Thymus (tissue), 11 donors: ENCODE measurements around the gene GSDME. TPM values are rescaled to one million over a fixed set of nuclear protein-coding genes. Genes with fewer than 3 reads are reported as not detected.

ENCODE experiments used
- DNase-seq, 9 donors: peaks; one replicate each; pipeline ENCODE4 v3.0.0-alpha.2; 2013; ENCODE audit warnings: low spot score in 9 of 9, low read depth in 6 of 9, missing footprints in 1 of 9
- H3K27ac ChIP-seq, 2 donors: one replicate each; pipeline ENCODE4 v1.5.1; 2013; ENCODE audit warnings: control low read depth in 1 of 2, low read depth in 1 of 2, low read length in 1 of 2, mild to moderate bottlenecking in 1 of 2, moderate library complexity in 1 of 2
- H3K27me3 ChIP-seq, 2 donors: one replicate each; pipeline ENCODE4 v1.5.1; 2013; ENCODE audit warnings: low read length in 1 of 2; ENCODE audit not compliant: control insufficient read depth in 2 of 2, insufficient read depth in 1 of 2
- H3K36me3 ChIP-seq, 2 donors: one replicate each; pipeline ENCODE4 v1.5.1; 2013; ENCODE audit warnings: low read length in 1 of 2, mild to moderate bottlenecking in 1 of 2, moderate library complexity in 1 of 2; ENCODE audit not compliant: control insufficient read depth in 2 of 2, insufficient read depth in 2 of 2
- H3K4me1 ChIP-seq, 2 donors: one replicate each; pipeline ENCODE4 v1.5.1; 2013; ENCODE audit warnings: low read length in 2 of 2; ENCODE audit not compliant: control insufficient read depth in 2 of 2, insufficient read depth in 2 of 2
- H3K4me3 ChIP-seq, 2 donors: one replicate each; pipeline ENCODE4 v1.5.1; 2013; ENCODE audit warnings: low read length in 2 of 2, control low read depth in 1 of 2, mild to moderate bottlenecking in 1 of 2
- H3K9me3 ChIP-seq, 2 donors: one replicate each; pipeline ENCODE4 v1.5.1; 2013; ENCODE audit warnings: low read length in 1 of 2, mild to moderate bottlenecking in 1 of 2; ENCODE audit not compliant: control insufficient read depth in 2 of 2, insufficient read depth in 1 of 2
- WGBS: extraction: QIAGEN DNeasy Blood & Tissue Kit; methylation state at CpG from one replicate; pipeline ENCODE4 v1.1.7; 2013; 5-methylcytosine and 5-hydroxymethylcytosine counted together
- polyA plus RNA-seq: library from polyadenylated mRNA; stranded (reverse); fragments of 200-250 nt; gene quantifications from one replicate; pipeline ENCODE4 v1.2.3, GENCODE V29; 2013
- total RNA-seq: library from RNA; stranded (reverse); fragments of 120-200 nt; gene quantifications from one replicate; pipeline ENCODE4 v1.2.4, GENCODE V29; 2013
- donor health status: healthy.

The GSDME gene
- total and polyA plus RNA-seq, 2 donors = 1.9 to 10.7 TPM

DNA sequence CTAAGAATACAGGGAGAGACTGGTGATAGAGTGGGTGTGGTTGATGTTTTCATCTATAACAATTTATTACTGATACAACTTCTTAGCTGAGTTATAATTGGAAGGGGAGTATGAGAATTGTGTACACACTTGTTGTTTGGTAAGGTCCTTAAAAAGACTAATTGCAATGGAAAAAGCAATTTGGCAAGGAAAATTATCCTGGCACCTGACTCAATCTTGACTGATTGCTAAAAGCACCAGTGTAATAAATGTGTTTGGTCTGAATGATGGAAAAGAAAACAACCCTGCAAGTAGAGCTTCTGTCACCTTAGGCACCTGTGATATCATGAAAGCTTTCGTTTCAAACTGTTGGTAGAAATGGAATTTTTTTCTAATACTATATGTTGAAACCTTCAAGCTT, 6.7 kb upstream of the GSDME start:
- Histone ChIP-seq H3K27ac (no peak overlapping the region), H3K27me3 (peaks cover 0 to 10% of the 10 kb centered on the region in 2 donors), H3K4me3 (no peak overlapping the region), H3K9me3 (no peaks in the 10 kb centered on the region), H3K36me3 (no peaks in the 10 kb centered on the region), H3K4me1 (no peaks in the 10 kb centered on the region)
- no peak for DNase-seq
- WGBS = 89% methylated on average over 1 of the region's 1 CpG

DNA sequence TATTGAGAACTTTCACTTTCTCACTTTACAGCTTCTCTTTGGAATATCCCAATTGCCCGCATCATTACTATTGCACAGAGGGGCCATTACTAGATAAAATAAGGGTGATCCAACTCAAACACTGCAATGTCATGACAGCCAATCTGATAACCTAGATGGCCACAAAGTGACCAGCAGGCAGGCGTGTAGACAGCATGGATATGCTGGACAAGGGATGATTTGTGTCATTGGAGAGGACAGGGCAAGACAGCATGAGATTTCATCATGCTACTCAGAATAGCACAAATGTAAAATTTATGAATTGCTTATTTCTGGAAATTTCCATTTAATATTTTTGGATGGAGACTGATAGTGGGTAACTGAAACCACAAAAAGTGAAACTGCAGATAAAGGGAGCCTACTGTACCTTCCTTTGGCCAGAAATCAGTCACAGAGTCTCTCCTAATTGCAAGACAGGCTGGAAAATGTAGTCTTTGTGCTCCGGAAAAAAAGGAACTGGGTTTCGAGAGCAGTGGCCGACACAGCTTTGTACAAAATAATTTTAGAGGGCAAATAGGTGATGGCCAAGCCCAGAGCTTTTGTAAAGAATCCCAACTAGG, 6.1 kb upstream of the GSDME start:
- no peak overlapping the region for H3K27ac ChIP-seq
- no peaks in the 10 kb centered on the region for H3K36me3 ChIP-seq
- peaks cover 1 to 16% of the 10 kb centered on the region in 2 donors for H3K27me3 ChIP-seq
- 85% methylated on average over 5 of the region's 5 CpGs for WGBS
- no peaks in the 10 kb centered on the region for H3K9me3 ChIP-seq
- no peak for DNase-seq
- H3K4me3 ChIP-seq = no peak overlapping the region
- H3K4me1 ChIP-seq = no peaks in the 10 kb centered on the region

DNA sequence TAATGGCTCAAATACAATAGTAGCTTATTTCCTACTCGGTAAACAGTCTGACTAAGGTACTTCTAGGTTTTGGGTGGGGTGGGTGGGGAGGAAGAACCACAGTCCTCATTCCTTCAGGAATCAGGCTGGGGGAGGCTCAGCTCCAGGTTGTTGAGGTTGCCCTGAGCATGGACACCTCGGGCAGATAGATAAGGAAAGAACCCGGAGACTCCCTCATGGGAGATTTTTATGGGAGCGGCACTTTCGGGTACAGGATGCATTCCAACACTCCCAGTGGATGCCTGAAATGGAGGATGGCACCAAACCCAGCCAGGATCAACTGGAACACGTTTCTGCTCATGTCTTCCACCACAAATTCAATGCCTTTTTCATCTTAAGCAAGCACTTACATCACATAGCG, 5.5 kb upstream of the GSDME start:
- Histone ChIP-seq H3K4me1 (peaks cover 0 to under 1% of the 10 kb centered on the region in 2 donors), H3K9me3 (no peaks in the 10 kb centered on the region), H3K27ac (no peak overlapping the region), H3K27me3 (peaks cover 7 to 22% of the 10 kb centered on the region in 2 donors), H3K4me3 (no peak overlapping the region), H3K36me3 (no peaks in the 10 kb centered on the region)
- 92% methylated on average over 7 of the region's 7 CpGs for WGBS
- no peak for DNase-seq

DNA sequence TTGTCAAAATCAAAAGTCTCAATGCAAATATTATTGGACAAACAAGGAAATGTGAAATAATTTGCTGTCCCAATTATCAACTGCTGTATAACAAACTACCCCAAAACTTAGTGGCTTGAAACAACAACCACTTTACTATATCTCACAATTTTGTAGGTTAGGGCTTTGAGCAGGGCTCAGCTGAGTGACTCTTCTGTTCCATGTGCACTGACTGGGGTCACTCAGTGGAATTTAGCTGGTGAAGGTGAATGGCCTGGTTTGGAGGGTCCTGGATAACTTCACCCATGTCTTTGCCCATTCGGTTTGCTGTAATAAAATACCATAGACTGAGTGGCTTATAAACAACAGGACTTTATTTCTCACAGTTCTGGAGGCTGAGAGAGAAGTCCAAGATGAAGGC, 3.7 kb upstream of the GSDME start:
- DNase-seq = no peak
- WGBS = 93% methylated on average over 1 of the region's 1 CpG
- no peaks in the 10 kb centered on the region for H3K36me3 ChIP-seq
- peaks cover 7 to 14% of the 10 kb centered on the region in 2 donors for H3K4me1 ChIP-seq
- H3K9me3 ChIP-seq = no peaks in the 10 kb centered on the region
- H3K4me3 ChIP-seq = no peak overlapping the region
- peaks cover 18 to 41% of the 10 kb centered on the region in 2 donors for H3K27me3 ChIP-seq
- no peak overlapping the region for H3K27ac ChIP-seq

DNA sequence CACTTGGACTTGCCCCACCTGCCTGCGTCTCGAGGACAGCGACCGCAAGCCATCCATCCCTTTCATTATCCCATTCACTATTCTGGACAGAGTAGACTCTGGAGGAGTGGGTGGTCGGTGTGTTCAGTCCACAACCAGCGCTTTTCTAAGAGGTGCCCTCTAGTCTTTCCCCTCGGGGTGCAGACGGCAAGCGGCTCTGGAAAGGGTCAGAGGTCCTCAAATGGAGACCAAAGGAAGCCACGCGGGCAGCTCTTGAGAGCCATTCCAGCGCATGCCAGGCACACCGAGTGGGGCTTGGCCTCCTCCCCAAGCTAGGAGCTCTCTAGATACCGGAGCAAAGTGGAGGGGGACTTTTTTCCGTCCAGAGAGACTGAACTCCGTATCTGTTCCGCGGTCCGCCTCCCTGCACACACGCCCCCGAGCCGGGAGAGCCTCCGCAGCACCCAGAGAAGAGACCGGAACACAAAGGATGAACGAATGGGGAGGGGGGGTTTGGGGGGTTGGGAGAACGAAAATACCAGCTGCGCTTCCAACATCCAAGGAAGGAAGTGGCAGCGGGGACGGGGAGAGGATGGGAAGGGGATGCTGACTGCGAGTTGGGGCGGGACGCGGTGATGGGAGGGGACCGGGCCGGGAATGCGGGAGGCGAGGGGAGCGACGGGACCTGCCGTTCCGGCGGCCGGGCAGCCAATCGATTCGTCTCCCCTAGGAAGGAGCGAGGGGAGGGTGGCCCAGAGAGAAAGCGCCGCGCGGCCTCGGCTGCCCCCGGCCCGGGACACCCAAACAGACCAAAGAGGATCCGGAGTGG, 515 bp downstream of the GSDME start:
- WGBS = 9% methylated on average over 54 of the region's 54 CpGs
- Histone ChIP-seq H3K4me3 (peak overlapping the region; percentile 47 to 66), H3K36me3 (no peaks in the 10 kb centered on the region), H3K9me3 (no peaks in the 10 kb centered on the region), H3K4me1 (peaks cover 7 to 14% of the 10 kb centered on the region in 2 donors), H3K27me3 (peaks cover 18 to 48% of the 10 kb centered on the region in 2 donors), H3K27ac (peak overlapping the region in 1 of 2 donors; percentile 61)
- peak in 2 of 9 donors; percentile 26 to 35 for DNase-seq

DNA sequence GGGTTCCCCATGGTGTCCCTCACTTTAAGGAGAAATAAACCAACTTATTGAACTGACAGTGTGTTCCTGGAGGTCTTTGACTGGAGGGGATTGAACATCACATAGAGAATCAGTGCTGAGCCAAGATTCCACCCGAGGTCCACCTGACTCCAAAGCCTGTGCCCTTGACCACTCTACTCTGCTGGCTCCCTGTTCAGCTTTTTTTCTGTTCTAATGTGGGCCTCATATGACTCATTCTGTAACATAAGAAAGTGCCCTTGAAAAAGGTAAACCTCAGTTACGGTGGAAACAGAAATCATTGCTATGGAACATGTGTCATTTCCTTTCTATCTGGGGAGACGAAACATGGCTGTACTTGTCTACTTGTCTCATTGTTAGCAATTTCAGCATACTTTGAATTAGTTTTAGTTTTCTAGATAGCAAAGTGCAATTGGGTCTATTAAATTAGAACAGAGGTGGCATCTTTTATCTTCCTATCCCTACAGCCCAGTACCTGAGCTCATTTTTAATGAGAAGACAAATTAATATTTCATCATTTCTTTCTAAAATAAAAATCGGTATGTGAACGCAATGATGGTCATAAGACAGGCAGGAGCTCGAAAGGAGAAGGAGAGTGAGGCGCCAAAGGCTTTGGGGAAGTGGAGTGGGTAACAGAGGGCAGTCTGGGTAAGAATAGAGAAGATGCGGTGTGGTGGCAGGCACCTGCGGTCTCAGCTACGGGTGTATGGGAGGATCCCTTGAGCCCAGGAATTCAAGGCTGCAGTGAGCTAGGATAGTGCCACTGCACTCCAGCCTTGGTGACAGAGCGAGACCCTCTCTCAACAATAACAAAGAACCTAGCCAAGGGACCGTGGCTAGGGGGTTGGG, 1.5 kb downstream of the GSDME start:
- H3K36me3 ChIP-seq = no peaks in the 10 kb centered on the region
- no peak overlapping the region for H3K27ac ChIP-seq
- H3K4me1 ChIP-seq = peaks cover 7 to 14% of the 10 kb centered on the region in 2 donors
- no peaks in the 10 kb centered on the region for H3K9me3 ChIP-seq
- no peak overlapping the region for H3K4me3 ChIP-seq
- 84% methylated on average over 12 of the region's 12 CpGs for WGBS
- peaks cover 18 to 48% of the 10 kb centered on the region in 2 donors for H3K27me3 ChIP-seq
- DNase-seq = peak in 1 of 9 donors; percentile 36

DNA sequence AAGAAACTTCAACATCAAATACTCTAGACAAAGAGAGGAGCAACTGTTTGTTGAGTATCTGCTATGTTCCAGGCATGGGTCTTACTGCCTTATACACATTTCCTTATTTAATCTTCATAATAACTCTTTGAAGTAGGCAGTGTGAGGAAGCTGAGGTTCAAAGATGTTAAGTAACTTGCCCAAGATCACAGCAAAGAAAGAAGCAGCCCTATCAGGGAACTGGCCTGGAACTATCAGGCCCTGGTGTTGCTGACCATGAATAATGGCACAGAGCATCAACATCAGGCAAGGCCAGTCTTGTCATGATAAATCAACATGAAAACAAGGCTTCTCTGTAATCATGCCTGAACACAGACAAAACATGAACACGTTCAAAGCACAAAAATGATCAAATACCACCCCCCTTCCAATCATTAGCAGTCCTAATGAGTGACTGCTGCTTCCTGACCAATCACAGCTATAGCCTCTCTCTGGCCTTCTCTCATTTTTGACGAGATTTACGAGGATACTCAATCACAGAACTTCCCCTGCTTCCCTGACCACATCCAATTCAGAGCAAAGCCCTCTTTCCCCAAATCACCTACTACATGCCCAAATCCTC, 2.3 kb downstream of the GSDME start:
- 91% methylated on average over 3 of the region's 3 CpGs for WGBS
- Histone ChIP-seq H3K27ac (no peak overlapping the region), H3K36me3 (no peaks in the 10 kb centered on the region), H3K4me3 (no peak overlapping the region), H3K9me3 (no peaks in the 10 kb centered on the region), H3K4me1 (peaks cover 7 to 14% of the 10 kb centered on the region in 2 donors), H3K27me3 (peaks cover 18 to 46% of the 10 kb centered on the region in 2 donors)
- no peak for DNase-seq

DNA sequence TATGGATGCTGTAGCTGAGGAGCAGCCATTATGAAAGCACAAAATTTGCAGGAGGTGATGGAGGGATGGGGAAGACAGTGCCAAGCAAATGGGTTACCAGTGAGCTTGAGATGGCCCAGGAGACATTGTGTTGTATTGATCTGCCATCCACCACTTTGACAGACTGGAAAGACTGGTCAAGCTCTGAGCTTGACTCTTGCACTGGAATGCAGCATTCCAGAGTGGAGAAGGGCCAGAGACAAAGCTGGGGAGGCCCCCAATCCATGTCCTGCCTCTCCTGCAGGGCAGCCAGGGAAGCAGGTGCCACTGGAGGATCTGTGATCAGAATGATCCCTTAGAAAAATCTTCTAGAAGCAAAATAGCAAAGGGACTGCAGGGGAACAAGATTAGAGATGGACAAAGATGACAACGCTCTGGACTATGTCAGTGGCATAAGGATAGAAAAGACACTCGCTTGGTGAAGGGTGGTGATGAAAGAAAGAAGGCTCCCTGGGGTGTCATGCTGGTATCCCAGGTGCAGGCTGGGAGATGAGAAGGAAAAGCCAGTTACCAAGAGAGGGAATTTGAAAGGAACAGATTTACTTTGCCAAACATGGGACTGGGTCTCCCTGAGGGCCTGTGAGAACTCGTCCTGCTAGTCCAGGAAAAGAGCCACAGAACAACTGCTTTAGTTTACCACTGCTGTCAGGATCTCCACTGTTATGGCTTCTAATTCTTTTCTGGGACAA, 5.0 kb downstream of the GSDME start:
- no peak for DNase-seq
- Histone ChIP-seq H3K4me1 (peaks cover 4 to 10% of the 10 kb centered on the region in 2 donors), H3K36me3 (no peaks in the 10 kb centered on the region), H3K4me3 (no peak overlapping the region), H3K27me3 (peaks cover 6 to 20% of the 10 kb centered on the region in 2 donors), H3K27ac (no peak overlapping the region), H3K9me3 (no peaks in the 10 kb centered on the region)
- 97% methylated on average over 3 of the region's 3 CpGs for WGBS
